Vagina (tissue), 2 donors: ENCODE measurements around the gene LSG1.

Source experiments
- CTCF ChIP-seq, 3 experiments: fragments of 450-650 bp in 2 of 3; fragments of 200-600 bp in 1 of 3; sonication (generic) in 1 of 3; IDR thresholded peaks; one replicate each; pipeline ENCODE4 v1.5.1; 2017 to 2019; ENCODE audit warnings: antibody characterized with exemption in 3 of 3, mild to moderate bottlenecking in 2 of 3, moderate library complexity in 2 of 3
- POLR2A ChIP-seq, 2 donors: fragments of 450-650 bp; IDR thresholded peaks; one replicate each; pipeline ENCODE4 v1.6.1; 2017; ENCODE audit warnings: antibody characterized with exemption in 2 of 2, mild to moderate bottlenecking in 2 of 2, moderate library complexity in 2 of 2
- POLR2AphosphoS5 ChIP-seq, 2 donors: sonication (generic); formaldehyde crosslinking; IDR thresholded peaks; one replicate each; pipeline ENCODE4 v1.9.0; 2017; ENCODE audit warnings: antibody characterized with exemption in 2 of 2, mild to moderate bottlenecking in 2 of 2, low read depth in 1 of 2; ENCODE audit not compliant: insufficient read depth in 1 of 2

GRCh38 chr3:194606941-194607340 lies 65.0 kb downstream of the LSG1 start:
- TF ChIP-seq POLR2A (IDR thresholded peaks at IDR 0.05) (no peak), CTCF (IDR thresholded peaks at IDR 0.05) (no peak), POLR2AphosphoS5 (IDR thresholded peaks at IDR 0.05; ENCODE audit: insufficient read depth in 1 of 2, low read depth in 1 of 2) (no peak)
